ENCODE measurements around the gene NT5DC3. TPM values are rescaled to one million over a fixed set of nuclear protein-coding genes. Genes with fewer than 3 reads are reported as not detected.

The NT5DC3 gene
- 8.3 and 12.8 TPM in 2 replicates for total RNA-seq

DNA sequence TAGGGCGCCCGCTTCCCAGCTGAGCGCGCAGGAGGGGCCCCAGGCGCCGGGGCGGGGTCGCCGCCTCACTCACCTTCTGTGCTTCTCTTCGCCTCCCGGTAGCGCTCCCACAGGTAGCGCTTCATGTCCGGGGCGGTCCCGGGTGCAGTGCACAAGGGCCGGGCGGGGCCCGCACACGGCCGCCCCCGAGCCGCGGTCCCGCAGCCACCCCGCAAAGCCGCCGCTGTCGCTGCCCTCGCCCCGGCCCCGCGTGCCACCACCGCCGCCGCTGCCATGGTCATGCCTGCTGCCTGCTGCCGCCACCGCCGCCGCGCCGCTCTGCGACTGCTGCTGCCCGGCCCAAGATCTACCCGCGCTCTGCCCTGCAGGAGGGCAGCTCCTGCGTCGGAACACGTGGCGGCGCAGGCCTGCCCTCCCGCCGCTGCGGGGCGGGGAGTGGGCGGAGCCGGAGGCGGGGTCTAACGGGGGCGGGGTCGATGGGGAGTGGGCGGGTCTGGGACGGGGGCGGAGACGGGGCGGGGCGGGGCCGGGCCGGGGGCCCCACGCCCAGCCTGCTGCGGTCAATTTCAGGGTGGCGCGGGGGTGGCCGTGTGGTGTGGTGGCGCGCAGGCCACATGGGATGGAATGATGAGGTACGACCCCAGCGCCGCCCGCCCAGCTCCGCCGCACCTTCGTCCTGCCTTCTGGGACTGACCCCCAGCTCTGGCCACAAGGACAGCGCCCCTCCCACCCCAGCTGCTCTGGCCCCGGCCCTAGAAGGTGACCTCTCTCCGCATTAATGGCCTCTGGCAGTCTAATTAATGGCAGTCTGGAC is at the start of gene NT5DC3:
TSS of gene NT5DC3 (minus strand) at position 359 of the 814 bp plus-strand sequence. CDS start at position 281, 78 bp downstream.

Other genes starting within 250 kb of the NT5DC3 start
- 1,383 and 1,830 TPM in 2 replicates for gene HSP90B1, start 89.2 kb upstream of the NT5DC3 start, total RNA-seq
- gene TDG, start 124.6 kb upstream of the NT5DC3 start, total RNA-seq: 20.0 and 20.9 TPM in 2 replicates
- 41.9 and 43.5 TPM in 2 replicates for gene GLT8D2, start 209.0 kb upstream of the NT5DC3 start, total RNA-seq
- 22.8 and 30.8 TPM in 2 replicates for gene HCFC2, start 223.3 kb upstream of the NT5DC3 start, total RNA-seq